Lower lobe of right lung (tissue), 2 donors: ENCODE results near the gene KLK1. TPM values are rescaled to one million over a fixed set of nuclear protein-coding genes. Genes with fewer than 3 reads are reported as not detected.
"Not testable (repeated sequence)": the region's sequence is repeated elsewhere in the genome, so short reads cannot be mapped to it uniquely, and the experiment has no call there.

Experiments used
- ATAC-seq, 2 donors: fragments of 200-7000 bp; cut with Tn5 transposase; one replicate each; pipeline ENCODE4 v1.9.1; 2020 to 2022; ENCODE audit warnings: mild to moderate bottlenecking in 2 of 2, moderate library complexity in 2 of 2
- DNase-seq: peaks from one replicate; pipeline ENCODE4 v3.0.0-alpha.2; 2020
- H3K27ac ChIP-seq: fragments of 200-600 bp; one replicate; pipeline ENCODE4 v1.8.0; 2022
- H3K27me3 ChIP-seq: fragments of 200-600 bp; one replicate; pipeline ENCODE4 v1.8.0; 2022; ENCODE audit warnings: low read depth
- H3K36me3 ChIP-seq: fragments of 200-600 bp; one replicate; pipeline ENCODE4 v1.8.0; 2022; ENCODE audit warnings: mild to moderate bottlenecking
- H3K4me1 ChIP-seq: fragments of 200-600 bp; one replicate; pipeline ENCODE4 v1.8.0; 2022
- H3K4me3 ChIP-seq: fragments of 200-600 bp; one replicate; pipeline ENCODE4 v1.8.0; 2022; ENCODE audit warnings: mild to moderate bottlenecking
- H3K9me3 ChIP-seq: fragments of 200-600 bp; one replicate; pipeline ENCODE4 v1.8.0; 2022
- CTCF ChIP-seq: fragments of 200-600 bp; IDR thresholded peaks from one replicate; pipeline ENCODE4 v1.8.0; 2022; ENCODE audit warnings: antibody characterized with exemption, mild to moderate bottlenecking
- intact Hi-C: fragments of 100-400 bp; cut with DNase I; formaldehyde crosslinking; loops from one replicate; pipeline ENCODE4 v1.11.0; 2022
- total RNA-seq: library from RNA; stranded (reverse); fragmentation: NEBNext Ultra II Directional; extraction: Animal tissue kit (Norgen Biotek cat#: 25700); gene quantifications from one replicate; pipeline ENCODE4 v1.2.1, GENCODE V29; 2021
- donor health status: DM: no; HTN: yes; CAD: no; lungs with severe emphysema.

Gene KLK1
- total RNA-seq, 1 donor from 2014 or later: 1.9 TPM

GRCh38 chr19:50785329-50785728, 38.3 kb downstream of the KLK1 start:
- no peak for TF ChIP-seq CTCF
- intact Hi-C loops: no loop called here
- H3K27me3 ChIP-seq: peaks cover 32% of the 10 kb centered on the region
- no peaks in the 10 kb centered on the region for H3K36me3 ChIP-seq
- H3K4me3 ChIP-seq: no peak overlapping the region
- H3K27ac ChIP-seq: no peak overlapping the region
- ATAC-seq (no peak), DNase-seq (no peak)
- H3K4me1 ChIP-seq: no peaks in the 10 kb centered on the region
- no peaks in the 10 kb centered on the region for H3K9me3 ChIP-seq

- Histone ChIP-seq H3K36me3 (no peaks in the 10 kb centered on the region), H3K4me1 (no peaks in the 10 kb centered on the region), H3K27me3 (peaks cover 38% of the 10 kb centered on the region), H3K9me3 (no peaks in the 10 kb centered on the region), H3K4me3 (no peak overlapping the region), H3K27ac (no peak overlapping the region)
- intact Hi-C loops: no loop called here
- DNase-seq (no peak), ATAC-seq (no peak)
- no peak for TF ChIP-seq CTCF
These were observed 38.9 kb downstream of the KLK1 start for GRCh38 chr19:50784710-50785109.

GRCh38 chr19:50783848-50784152, 39.8 kb downstream of the KLK1 start:
- intact Hi-C loops, H3K4me3 ChIP-seq, H3K4me1 ChIP-seq, ATAC-seq, H3K27ac ChIP-seq, H3K36me3 ChIP-seq, DNase-seq, H3K9me3 ChIP-seq: not testable (repeated sequence)
- H3K27me3 ChIP-seq: peaks cover 47% of the 10 kb centered on the region

GRCh38 chr19:50780753-50781435, 42.7 kb downstream of the KLK1 start:
- ATAC-seq: peak; percentile 59 to 75
- no peak for DNase-seq
- peaks cover 72% of the 10 kb centered on the region for H3K27me3 ChIP-seq
- H3K9me3 ChIP-seq: peaks cover 7% of the 10 kb centered on the region
- no peak overlapping the region for H3K4me3 ChIP-seq
- no peak overlapping the region for H3K27ac ChIP-seq
- intact Hi-C loops: no loop called here
- H3K36me3 ChIP-seq: no peaks in the 10 kb centered on the region
- no peaks in the 10 kb centered on the region for H3K4me1 ChIP-seq
- TF ChIP-seq CTCF: no peak

GRCh38 chr19:50779504-50780457, 43.8 kb downstream of the KLK1 start:
- Histone ChIP-seq H3K4me1 (no peaks in the 10 kb centered on the region), H3K36me3 (no peaks in the 10 kb centered on the region), H3K4me3 (no peak overlapping the region), H3K9me3 (peaks cover 7% of the 10 kb centered on the region), H3K27me3 (peaks cover 77% of the 10 kb centered on the region), H3K27ac (no peak overlapping the region)
- DNase-seq (no peak), ATAC-seq (no peak)
- TF ChIP-seq CTCF: no peak
- intact Hi-C loops: no loop called here

GRCh38 chr19:50778906-50779430, 44.6 kb downstream of the KLK1 start:
- ATAC-seq (no peak), DNase-seq (no peak)
- no peak for TF ChIP-seq CTCF
- intact Hi-C loops: no loop called here
- Histone ChIP-seq H3K27ac (no peak overlapping the region), H3K36me3 (no peaks in the 10 kb centered on the region), H3K9me3 (peaks cover 7% of the 10 kb centered on the region), H3K27me3 (peaks cover 79% of the 10 kb centered on the region), H3K4me1 (no peaks in the 10 kb centered on the region), H3K4me3 (no peak overlapping the region)
